ENCODE measurements around the gene RIPPLY2. TPM values are rescaled to one million over a fixed set of nuclear protein-coding genes. Genes with fewer than 3 reads are reported as not detected.

Gene RIPPLY2
- total and polyA plus RNA-seq, 2 of the 4 experiments (the other 2 are of a cell fraction) = 0.32 TPM; not detected in 1

- no peak overlapping the region for H2AK9ac ChIP-seq (replicated peaks; ENCODE audit: low read depth, low read length, poor library complexity)
- H3K36me3 ChIP-seq (ENCODE audit: control insufficient read depth, insufficient read depth, low read length) = no peaks in the 10 kb centered on the region
- peaks cover 15 to 34% of the 10 kb centered on the region in 2 experiments for H3K79me1 ChIP-seq (ENCODE audit: low read depth in 1 of 2, low read length in 2 of 2)
- no peaks in the 10 kb centered on the region for H3K27me3 ChIP-seq (ENCODE audit: control insufficient read depth, insufficient read depth, low read length)
- ChIA-PET CTCF (no interaction called here), POLR2A (ENCODE audit: unreplicated experiment) (no interaction called here)
- dilution Hi-C loops (cut with HindIII; ENCODE audit: low sequenced_read_pairs, unreplicated experiment) (no loop called here), in situ Hi-C loops (cut with MboI; ENCODE audit: low sequenced_read_pairs) (loop anchor here (25.0 kb wide), 1 partner anchor 1433 kb away; no protein-coding TSS in a partner anchor), intact Hi-C loops (cut with micrococcal nuclease) (loop anchor here (10.0 kb wide), 1 partner anchor 1445 kb away; no protein-coding TSS in a partner anchor)
- no peak overlapping the region for H3K14ac ChIP-seq (replicated peaks; ENCODE audit: low read depth, low read length)
- no peak overlapping the region for H2BK15ac ChIP-seq (ENCODE audit: low read depth, low read length)
- 100% methylated on average over 2 of the region's 4 CpGs; no CpG with 5 or more reads in 1 of the 2 experiments for WGBS, 2 experiments (ENCODE audit: extremely low coverage in 2 of 2, insufficient read length in 1 of 2)
- H3K18ac ChIP-seq (ENCODE audit: low read depth, low read length) = no peak overlapping the region
- TF ChIP-seq FOS (IDR thresholded peaks at IDR 0.05; ENCODE audit: low read depth, low read length) (no peak), CTCF (conservative IDR thresholded peaks at IDR 0.05; ENCODE audit: low read depth, low read length) (no peak), SMC3 (IDR thresholded peaks at IDR 0.05; ENCODE audit: low read depth, low read length) (no peak), CHD1 (IDR thresholded peaks at IDR 0.05; ENCODE audit: low read depth, low read length) (no peak), RAD21 (IDR thresholded peaks at IDR 0.05; ENCODE audit: low read length) (no peak), ELK1 (IDR thresholded peaks at IDR 0.05; ENCODE audit: borderline replicate concordance, low read depth, low read length) (no peak), NFE2L2 (IDR thresholded peaks at IDR 0.05; ENCODE audit: low read depth, low read length) (no peak), MAZ (IDR thresholded peaks at IDR 0.05; ENCODE audit: borderline replicate concordance, low read depth, low read length) (no peak), MXI1 (IDR thresholded peaks at IDR 0.05; ENCODE audit: borderline replicate concordance, low read depth, low read length) (no peak), RFX5 (IDR thresholded peaks at IDR 0.05; ENCODE audit: low read depth, low read length) (no peak), CEBPB (IDR thresholded peaks at IDR 0.05; ENCODE audit: low read depth, low read length) (no peak), RCOR1 (IDR thresholded peaks at IDR 0.05; ENCODE audit: insufficient replicate concordance, low read length) (no peak), MAFK (IDR thresholded peaks at IDR 0.05; ENCODE audit: low read depth, low read length) (no peak), POLR2A (IDR thresholded peaks at IDR 0.05; ENCODE audit: low read depth, low read length) (no peak), BHLHE40 (IDR thresholded peaks at IDR 0.05; ENCODE audit: low read depth, low read length) (no peak), USF2 (IDR thresholded peaks at IDR 0.05; ENCODE audit: low read depth, low read length) (no peak)
- H3K27ac ChIP-seq (ENCODE audit: insufficient read depth, low read length) = no peak overlapping the region
- no peak overlapping the region for H2AFZ ChIP-seq (replicated peaks; ENCODE audit: low read length, poor library complexity)
- no peak overlapping the region for H3K9ac ChIP-seq (ENCODE audit: low read depth, low read length)
- no peak overlapping the region for H3K4me2 ChIP-seq (ENCODE audit: low read depth, low read length)
- H2AK5ac ChIP-seq (ENCODE audit: low read depth, low read length) = no peak overlapping the region
- H3K56ac ChIP-seq (ENCODE audit: extremely low read depth, insufficient read depth, low read length) = no peak overlapping the region
- no peaks in the 10 kb centered on the region for H3K9me1 ChIP-seq (ENCODE audit: insufficient read depth, low read length)
- H2BK20ac ChIP-seq (ENCODE audit: low read depth, low read length) = no peak overlapping the region
- H3K9me3 ChIP-seq (ENCODE audit: control insufficient read depth, insufficient read depth, low read length) = no peaks in the 10 kb centered on the region
- H3K23ac ChIP-seq (ENCODE audit: low read depth, low read length) = no peak overlapping the region
- H3K4ac ChIP-seq (ENCODE audit: low read depth, low read length) = no peak overlapping the region
- no peaks in the 10 kb centered on the region for H3K4me1 ChIP-seq (ENCODE audit: control insufficient read depth, insufficient read depth, low read length)
- DNase-seq (no peak), ATAC-seq (ENCODE audit: low read depth) (no peak)
- no peak overlapping the region for H4K5ac ChIP-seq (ENCODE audit: low read depth, low read length)
- H2BK120ac ChIP-seq (ENCODE audit: low read depth, low read length) = no peak overlapping the region
- no peak overlapping the region for H3K4me3 ChIP-seq (ENCODE audit: insufficient read depth, low read depth, low read length)
- H4K20me1 ChIP-seq (ENCODE audit: insufficient read depth, low read length) = peaks cover 4% of the 10 kb centered on the region; the same call in 1 of the 2 replicates
- H2BK5ac ChIP-seq (ENCODE audit: low read depth, low read length, poor library complexity, severe bottlenecking) = no peak overlapping the region
- H4K8ac ChIP-seq (ENCODE audit: low read depth in 2 of 2, low read length in 2 of 2) = no peak overlapping the region
- H4K91ac ChIP-seq (ENCODE audit: insufficient read depth, low read depth, low read length) = no peak overlapping the region
- BruUV-seq (replicated peaks) = no TSS peak
Measured at GRCh38 chr6:83879746-83880145, 26.6 kb downstream of the RIPPLY2 start.
